Activated CD4-positive, alpha-beta T cell treated with anti-CD3 and anti-CD28 coated beads for 36 hours (primary cell): ENCODE measurements around the gene COMT. TPM values are rescaled to one million over a fixed set of nuclear protein-coding genes. Genes with fewer than 3 reads are reported as not detected.

Experiments used
- ATAC-seq: fragments of 200-7000 bp; cut with Tn5 transposase; one replicate; pipeline ENCODE4 v1.10.0; 2021; ENCODE audit warnings: mild to moderate bottlenecking, moderate library complexity
- CTCF ChIA-PET: fragments of 350-600 bp; sonication (Branson Sonifier 250); formaldehyde crosslinking; loops from one replicate; lab custom pipeline; 2021; ENCODE audit warnings: antibody characterized with exemption; lab: Charles Lee
- POLR2A ChIA-PET: fragments of 350-600 bp; sonication (Branson Sonifier 250); formaldehyde crosslinking; loops from one replicate; lab custom pipeline; 2021; ENCODE audit warnings: antibody characterized with exemption, inconsistent platforms; lab: Charles Lee
- DNase-seq: peaks from one replicate; pipeline ENCODE4 v3.0.0-alpha.2; 2020
- H3K27ac Mint-ChIP-seq: one replicate; pipeline ENCODE4 v1.8.0; 2021; ENCODE audit warnings: mixed read lengths
- H3K27me3 Mint-ChIP-seq: one replicate; pipeline ENCODE4 v1.8.0; 2021; ENCODE audit warnings: mixed read lengths
- H3K36me3 Mint-ChIP-seq: one replicate; pipeline ENCODE4 v1.8.0; 2021; ENCODE audit warnings: low read depth, mixed read lengths
- H3K4me1 Mint-ChIP-seq: one replicate; pipeline ENCODE4 v1.8.0; 2021; ENCODE audit warnings: mixed read lengths
- H3K4me3 Mint-ChIP-seq: one replicate; pipeline ENCODE4 v1.8.0; 2021; ENCODE audit warnings: mild to moderate bottlenecking, moderate library complexity, mixed read lengths
- H3K9me3 Mint-ChIP-seq: one replicate; pipeline ENCODE4 v1.8.0; 2021; ENCODE audit warnings: low read depth, mixed read lengths
- intact Hi-C, 2 experiments: fragments of 100-400 bp; cut with DNase I in 1 of 2; cut with micrococcal nuclease in 1 of 2; formaldehyde crosslinking; loops; one replicate each; pipeline versions ENCODE4 v1.14.2 to v1.15.1; 2022 to 2024; cut with DNase I, micrococcal nuclease
- total RNA-seq, 2 experiments: library from RNA; stranded (reverse); gene quantifications; one replicate each; pipeline ENCODE4 v1.2.3, GENCODE V29; 2021

Gene COMT
- total RNA-seq, 2 experiments from 2014 or later = 63.5 to 78.5 TPM

GRCh38 chr22:19992481-19992911, 50.9 kb downstream of the COMT start:
- Mint-ChIP-seq H3K9me3 (no peaks in the 10 kb centered on the region), H3K4me1 (no peaks in the 10 kb centered on the region), H3K27ac (no peak overlapping the region), H3K4me3 (no peak overlapping the region), H3K36me3 (no peaks in the 10 kb centered on the region), H3K27me3 (no peaks in the 10 kb centered on the region)
- CTCF ChIA-PET = no interaction called here
- intact Hi-C loops = no loop called here
- POLR2A ChIA-PET = no interaction called here
- no peak for DNase-seq
- no peak for ATAC-seq

DNA sequence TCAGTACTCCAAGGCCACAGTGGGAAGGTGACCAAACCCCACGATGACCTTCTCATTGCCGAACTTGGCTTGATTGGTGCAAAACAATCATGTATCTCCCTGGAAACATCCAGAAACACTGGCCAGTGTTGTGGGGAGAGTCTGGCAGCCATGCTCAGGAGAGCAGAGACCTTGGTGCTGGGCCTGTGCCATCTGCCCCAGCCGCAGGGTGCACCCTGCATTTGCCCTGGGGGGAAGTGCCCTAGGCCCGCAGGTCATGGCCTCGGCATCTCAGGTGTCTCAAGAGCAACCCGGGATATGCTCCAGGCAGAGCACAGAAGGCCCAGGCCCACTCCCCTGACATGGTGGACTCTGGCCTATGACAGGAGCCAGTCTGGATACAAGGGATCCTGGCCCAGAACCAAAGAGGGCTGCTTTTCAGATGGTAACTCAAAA, 51.4 kb downstream of the COMT start:
- H3K4me1 Mint-ChIP-seq = no peaks in the 10 kb centered on the region
- H3K27me3 Mint-ChIP-seq = no peaks in the 10 kb centered on the region
- H3K4me3 Mint-ChIP-seq = no peak overlapping the region
- ChIA-PET CTCF (no interaction called here), POLR2A (no interaction called here)
- no peak overlapping the region for H3K27ac Mint-ChIP-seq
- no peak for DNase-seq
- no peaks in the 10 kb centered on the region for H3K36me3 Mint-ChIP-seq
- ATAC-seq = no peak
- intact Hi-C loops = no loop called here
- H3K9me3 Mint-ChIP-seq = no peaks in the 10 kb centered on the region

DNA sequence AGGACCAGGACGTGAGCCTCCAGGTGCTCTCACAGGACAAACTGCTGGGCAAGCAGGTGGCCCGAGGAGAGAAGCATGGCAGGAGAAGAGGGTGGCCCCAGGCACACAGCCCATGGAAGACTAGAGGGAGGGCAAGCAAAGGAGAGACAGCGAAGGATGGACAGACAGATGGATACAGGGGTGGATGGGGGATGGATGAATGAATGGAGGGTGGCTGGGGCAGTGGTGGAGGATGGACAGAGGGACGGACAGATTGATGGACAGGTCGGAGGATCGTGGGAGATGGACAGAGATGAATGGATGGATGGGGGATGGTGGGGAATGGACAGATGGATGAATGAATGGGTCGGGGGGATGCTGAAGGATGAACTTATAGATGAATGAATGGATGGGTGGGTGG, 52.4 kb downstream of the COMT start:
- no peak overlapping the region for H3K4me3 Mint-ChIP-seq
- ATAC-seq (no peak), DNase-seq (no peak)
- H3K9me3 Mint-ChIP-seq = no peaks in the 10 kb centered on the region
- H3K27ac Mint-ChIP-seq = no peak overlapping the region
- ChIA-PET POLR2A (no interaction called here), CTCF (no interaction called here)
- no peaks in the 10 kb centered on the region for H3K36me3 Mint-ChIP-seq
- H3K27me3 Mint-ChIP-seq = no peaks in the 10 kb centered on the region
- no peaks in the 10 kb centered on the region for H3K4me1 Mint-ChIP-seq
- intact Hi-C loops = no loop called here

DNA sequence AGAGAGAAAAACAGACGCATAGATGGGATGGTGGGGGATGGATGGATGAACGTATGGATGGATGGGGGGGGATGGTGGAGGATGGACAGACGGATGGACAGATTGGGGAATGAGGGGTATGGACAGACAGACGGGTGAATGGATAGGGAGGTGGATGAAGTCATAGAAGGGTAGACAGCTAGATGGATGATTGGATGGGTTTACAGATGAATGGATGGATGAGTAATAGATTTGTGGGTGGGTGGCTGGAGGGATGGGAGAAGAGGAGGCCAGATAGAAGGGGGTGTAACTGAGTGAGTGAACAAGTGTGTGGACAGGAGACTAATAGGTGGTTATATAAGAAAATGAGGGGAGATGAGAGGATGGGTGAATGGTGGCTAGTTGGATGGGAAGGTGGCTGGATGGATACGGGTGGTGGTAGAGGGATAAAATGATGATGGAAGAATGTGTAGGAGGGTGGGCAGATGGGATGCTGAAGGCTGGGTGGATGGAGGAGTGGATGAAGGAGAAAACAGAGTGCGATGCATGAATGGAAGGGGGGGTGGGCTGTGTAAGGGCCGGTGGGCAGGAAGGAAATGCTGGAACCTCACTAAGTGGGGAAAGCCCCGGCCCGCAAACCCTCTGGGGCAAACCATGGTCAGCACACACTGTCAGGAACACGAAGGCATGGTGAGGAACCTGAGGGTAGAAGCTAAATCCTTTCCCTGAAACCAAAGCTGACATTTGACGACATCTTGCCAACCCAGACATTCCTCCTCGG, 53.5 kb downstream of the COMT start:
- Mint-ChIP-seq H3K4me1 (no peaks in the 10 kb centered on the region), H3K9me3 (no peaks in the 10 kb centered on the region), H3K27me3 (no peaks in the 10 kb centered on the region), H3K27ac (no peak overlapping the region), H3K4me3 (no peak overlapping the region), H3K36me3 (no peaks in the 10 kb centered on the region)
- intact Hi-C loops = no loop called here
- ChIA-PET CTCF (no interaction called here), POLR2A (interaction anchor here (0.6 kb wide), 1 partner anchor 19 kb away, joined by 3 read pairs; no protein-coding TSS in a partner anchor)
- DNase-seq = no peak
- no peak for ATAC-seq

GRCh38 chr22:19995611-19996339, 54.2 kb downstream of the COMT start:
- ATAC-seq = no peak
- Mint-ChIP-seq H3K4me3 (no peak overlapping the region), H3K27me3 (no peaks in the 10 kb centered on the region), H3K36me3 (no peaks in the 10 kb centered on the region), H3K27ac (no peak overlapping the region), H3K9me3 (no peaks in the 10 kb centered on the region), H3K4me1 (no peaks in the 10 kb centered on the region)
- DNase-seq = no peak
- ChIA-PET POLR2A (interaction anchor here (0.6 kb wide), 1 partner anchor 18 kb away, joined by 3 read pairs; no protein-coding TSS in a partner anchor), CTCF (no interaction called here)
- intact Hi-C loops = no loop called here

- Mint-ChIP-seq H3K27me3 (no peaks in the 10 kb centered on the region), H3K9me3 (peaks cover 2% of the 10 kb centered on the region), H3K27ac (no peak overlapping the region), H3K4me3 (no peak overlapping the region), H3K4me1 (no peaks in the 10 kb centered on the region), H3K36me3 (no peaks in the 10 kb centered on the region)
- ChIA-PET POLR2A (no interaction called here), CTCF (no interaction called here)
- ATAC-seq (no peak), DNase-seq (no peak)
- intact Hi-C loops = no loop called here
These were observed 55.3 kb downstream of the COMT start for GRCh38 chr22:19996694-19997384.

DNA sequence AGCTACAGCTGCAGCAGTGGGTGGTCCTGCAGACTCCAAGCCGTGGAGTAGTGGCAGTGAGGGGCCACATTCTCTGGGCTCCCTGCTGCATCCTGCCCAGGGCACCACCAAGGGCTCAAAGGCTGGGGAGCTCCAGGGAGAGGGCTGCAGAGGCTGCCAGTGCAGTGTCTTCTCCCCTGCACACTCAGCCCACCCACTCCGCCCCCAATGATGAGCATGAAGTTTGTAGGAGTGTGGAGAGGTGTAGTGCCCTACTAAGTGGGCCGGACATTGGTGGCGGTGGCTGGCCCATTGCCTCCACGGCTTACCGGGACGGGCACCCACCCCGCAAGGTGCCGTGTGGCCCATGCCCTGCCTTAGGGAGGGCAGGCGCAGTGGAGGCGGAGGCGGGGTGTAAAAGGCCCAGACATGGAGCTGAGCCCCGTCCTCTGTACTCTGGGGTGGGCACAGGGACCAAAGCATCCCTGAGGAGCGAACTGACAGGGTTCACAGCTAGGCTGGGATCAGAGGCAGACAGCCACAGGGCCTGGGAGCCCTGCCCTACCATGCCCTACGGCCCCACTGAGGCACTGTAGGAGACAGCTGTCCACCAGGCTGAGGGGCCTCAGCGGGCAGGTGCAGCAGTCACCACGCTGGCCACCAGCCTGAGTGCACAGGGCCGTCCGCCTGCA, 56.1 kb downstream of the COMT start:
- ChIA-PET CTCF (no interaction called here), POLR2A (interaction anchor here (0.6 kb wide), 1 partner anchor 165 kb away, joined by 3 read pairs; no protein-coding TSS in a partner anchor)
- Mint-ChIP-seq H3K9me3 (peaks cover 2% of the 10 kb centered on the region), H3K27ac (no peak overlapping the region), H3K36me3 (no peaks in the 10 kb centered on the region), H3K27me3 (no peaks in the 10 kb centered on the region), H3K4me1 (no peaks in the 10 kb centered on the region), H3K4me3 (no peak overlapping the region)
- DNase-seq (no peak), ATAC-seq (no peak)
- intact Hi-C loops = no loop called here

DNA sequence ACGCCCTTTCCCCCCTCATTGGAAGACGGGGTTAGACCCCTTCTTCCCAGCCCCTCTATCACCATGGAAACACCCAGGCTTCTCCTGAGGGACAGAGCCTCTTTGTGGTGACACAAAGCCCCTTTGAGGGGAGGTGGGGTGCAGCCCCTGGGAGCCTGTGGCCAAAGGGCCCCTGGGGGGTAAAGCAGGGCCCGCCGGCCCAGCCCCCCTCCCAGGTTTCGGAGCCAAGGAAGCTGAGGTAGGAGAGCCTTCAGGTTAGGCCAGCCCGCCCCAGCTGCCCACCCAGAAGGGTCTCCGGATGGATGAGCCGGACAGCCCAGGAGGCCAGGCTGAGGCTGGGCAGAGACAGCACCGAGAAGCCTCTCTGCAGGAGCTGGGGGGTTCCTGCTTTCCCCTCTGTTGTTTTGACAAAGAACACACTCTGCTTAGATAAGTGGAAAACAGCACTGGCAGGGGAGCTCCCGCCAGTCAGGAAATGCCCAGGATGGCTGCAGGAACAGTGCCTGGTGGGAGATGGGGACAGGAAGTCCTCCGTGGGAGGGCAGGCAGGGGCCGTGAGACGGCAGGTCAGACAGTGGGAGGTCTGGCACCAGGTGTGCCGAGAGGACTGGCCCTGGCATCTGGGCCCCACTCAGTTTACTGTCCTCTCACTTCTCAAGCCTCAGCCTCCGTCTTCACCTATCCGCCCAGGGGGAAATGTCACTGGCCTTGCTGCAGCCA, 56.8 kb downstream of the COMT start:
- Mint-ChIP-seq H3K27ac (no peak overlapping the region), H3K36me3 (peaks cover 2% of the 10 kb centered on the region), H3K9me3 (peaks cover 7% of the 10 kb centered on the region), H3K4me1 (no peaks in the 10 kb centered on the region), H3K27me3 (no peaks in the 10 kb centered on the region), H3K4me3 (no peak overlapping the region)
- ATAC-seq = no peak
- intact Hi-C loops = no loop called here
- no peak for DNase-seq
- ChIA-PET CTCF (no interaction called here), POLR2A (no interaction called here)

DNA sequence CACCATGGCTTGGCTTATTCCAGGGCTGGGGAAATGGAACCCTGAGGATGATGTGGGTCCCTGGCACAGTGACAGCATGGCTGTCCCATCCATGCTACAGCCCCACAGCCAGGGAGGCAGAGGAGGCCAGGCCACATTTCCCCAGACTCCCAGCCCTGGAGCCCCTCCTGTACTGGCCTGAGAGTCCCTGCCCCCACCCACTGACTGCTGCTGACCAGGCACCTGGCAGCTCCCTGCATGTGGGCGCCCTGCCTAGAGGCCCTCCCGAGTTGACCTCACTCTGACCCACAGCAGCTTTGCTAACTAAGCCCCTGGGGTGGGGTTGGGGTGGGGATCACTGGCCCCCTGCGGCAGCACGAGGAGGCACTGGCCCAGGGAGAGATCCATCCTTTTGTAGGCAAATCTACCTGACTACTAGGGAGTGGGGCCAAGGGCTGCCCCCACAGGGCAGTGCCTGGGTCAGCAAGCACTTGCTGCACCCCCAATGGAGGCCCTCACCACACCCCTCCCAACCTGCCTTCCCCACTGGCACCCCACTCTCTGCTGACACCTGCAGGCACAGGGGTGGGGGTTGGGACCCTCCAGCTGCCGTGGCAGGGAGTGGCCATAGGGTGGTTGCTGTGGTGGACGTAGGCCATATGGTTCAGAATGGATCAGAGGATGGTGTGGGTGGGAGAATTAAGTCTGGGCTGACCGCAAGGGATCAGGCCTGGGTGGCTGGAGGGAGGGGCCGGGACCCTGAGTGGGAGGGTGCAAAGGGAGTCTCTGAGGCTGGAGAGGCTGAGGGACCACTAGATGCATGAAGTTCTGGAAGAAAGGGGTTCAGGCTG, 57.6 kb downstream of the COMT start:
- DNase-seq = no peak
- Mint-ChIP-seq H3K4me3 (no peak overlapping the region), H3K36me3 (peaks cover 3% of the 10 kb centered on the region), H3K9me3 (peaks cover 13% of the 10 kb centered on the region), H3K27me3 (no peaks in the 10 kb centered on the region), H3K4me1 (no peaks in the 10 kb centered on the region), H3K27ac (no peak overlapping the region)
- intact Hi-C loops = no loop called here
- ChIA-PET POLR2A (no interaction called here), CTCF (no interaction called here)
- ATAC-seq = no peak

GRCh38 chr22:20000246-20001081, 58.9 kb downstream of the COMT start:
- ChIA-PET POLR2A (no interaction called here), CTCF (no interaction called here)
- intact Hi-C loops = no loop called here
- Mint-ChIP-seq H3K27me3 (no peaks in the 10 kb centered on the region), H3K4me1 (no peaks in the 10 kb centered on the region), H3K27ac (no peak overlapping the region), H3K4me3 (no peak overlapping the region), H3K36me3 (peaks cover 3% of the 10 kb centered on the region), H3K9me3 (peaks cover 16% of the 10 kb centered on the region)
- DNase-seq = no peak
- no peak for ATAC-seq
